ENCODE data around the gene KIF16B.

Gene KIF16B

GRCh38 chr20:16222859-16223411, 350.3 kb downstream of the KIF16B start:
- DNase-seq (ENCODE audit: low read depth in 4 of 4, low spot score in 1 of 4): no peak
